Body of pancreas (tissue), 4 donors: ENCODE results near the gene MMP23B.
"Not testable (repeated sequence)": the region's sequence is repeated elsewhere in the genome, so short reads cannot be mapped to it uniquely, and the experiment has no call there.

Source experiments
- POLR2A ChIP-seq, 3 donors: fragments of 450-650 bp; IDR thresholded peaks; one replicate each; pipeline ENCODE4 v1.6.1; 2016; ENCODE audit warnings: antibody characterized with exemption in 3 of 3, mild to moderate bottlenecking in 2 of 3
- TF ChIP-seq, protein P1 (sequence below), 7 experiments: fragments of 450-650 bp in 4 of 7; fragments of 200-600 bp in 3 of 7; sonication (generic) in 3 of 7; IDR thresholded peaks; one replicate each; pipeline ENCODE4 v1.5.1; 2016 to 2019; ENCODE audit warnings: antibody characterized with exemption in 7 of 7

DNA sequence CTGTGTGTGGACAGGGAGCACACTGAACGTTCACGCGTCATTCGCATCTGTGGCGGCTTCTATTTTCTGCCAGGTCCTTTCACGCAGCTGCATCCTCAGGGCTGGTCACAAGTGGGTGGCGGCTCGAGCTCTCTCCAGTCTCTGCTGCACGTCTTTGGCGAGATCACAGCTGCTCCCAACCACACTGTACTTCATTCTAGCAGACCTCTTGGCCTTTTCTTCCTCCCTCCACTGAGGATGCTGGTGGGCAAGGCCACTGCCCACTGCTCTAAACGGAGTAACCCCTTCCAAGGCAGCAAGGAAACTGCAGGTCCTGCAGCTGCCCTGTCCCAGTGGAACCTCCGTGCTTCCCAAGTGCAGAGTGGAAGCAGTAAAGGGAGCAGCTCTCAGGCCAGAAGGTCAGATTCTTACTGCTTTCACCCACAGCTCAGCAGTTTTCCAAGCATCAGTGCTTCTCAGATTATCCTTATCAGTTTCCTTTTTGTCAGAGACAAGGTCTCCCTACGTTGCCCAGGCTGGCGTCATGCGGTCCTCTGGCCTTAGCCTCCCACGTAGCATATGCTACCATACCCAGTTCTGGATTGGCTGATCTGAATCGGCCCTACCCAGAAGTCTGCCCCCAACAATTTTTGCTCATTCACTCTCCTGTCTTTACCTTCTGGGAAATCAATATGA lies 15.7 kb downstream of the MMP23B start:
- TF ChIP-seq, protein P1, sequence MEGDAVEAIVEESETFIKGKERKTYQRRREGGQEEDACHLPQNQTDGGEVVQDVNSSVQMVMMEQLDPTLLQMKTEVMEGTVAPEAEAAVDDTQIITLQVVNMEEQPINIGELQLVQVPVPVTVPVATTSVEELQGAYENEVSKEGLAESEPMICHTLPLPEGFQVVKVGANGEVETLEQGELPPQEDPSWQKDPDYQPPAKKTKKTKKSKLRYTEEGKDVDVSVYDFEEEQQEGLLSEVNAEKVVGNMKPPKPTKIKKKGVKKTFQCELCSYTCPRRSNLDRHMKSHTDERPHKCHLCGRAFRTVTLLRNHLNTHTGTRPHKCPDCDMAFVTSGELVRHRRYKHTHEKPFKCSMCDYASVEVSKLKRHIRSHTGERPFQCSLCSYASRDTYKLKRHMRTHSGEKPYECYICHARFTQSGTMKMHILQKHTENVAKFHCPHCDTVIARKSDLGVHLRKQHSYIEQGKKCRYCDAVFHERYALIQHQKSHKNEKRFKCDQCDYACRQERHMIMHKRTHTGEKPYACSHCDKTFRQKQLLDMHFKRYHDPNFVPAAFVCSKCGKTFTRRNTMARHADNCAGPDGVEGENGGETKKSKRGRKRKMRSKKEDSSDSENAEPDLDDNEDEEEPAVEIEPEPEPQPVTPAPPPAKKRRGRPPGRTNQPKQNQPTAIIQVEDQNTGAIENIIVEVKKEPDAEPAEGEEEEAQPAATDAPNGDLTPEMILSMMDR (IDR thresholded peaks at IDR 0.05): not testable (repeated sequence)
- not testable (repeated sequence) for TF ChIP-seq POLR2A (IDR thresholded peaks at IDR 0.05)
